HG03196 (cell line): Measurements from ENCODE around the gene FAM168A.

Source experiments
- ATAC-seq: cut with Tn5 transposase; IDR thresholded peaks from one replicate; pipeline ENCODE4 v1.9.1; 2021; ENCODE audit not compliant: unreplicated experiment

The FAM168A gene

GRCh38 chr11:73430326-73430725, 167.6 kb downstream of the FAM168A start:
- no peak for ATAC-seq

- ATAC-seq = no peak
These were observed 168.7 kb downstream of the FAM168A start for GRCh38 chr11:73429121-73429750.

- no peak for ATAC-seq
These were observed 169.2 kb downstream of the FAM168A start for GRCh38 chr11:73428699-73429098.

GRCh38 chr11:73428227-73428626, 169.7 kb downstream of the FAM168A start:
- no peak for ATAC-seq

GRCh38 chr11:73426219-73426850, 171.6 kb downstream of the FAM168A start:
- no peak for ATAC-seq

GRCh38 chr11:73425108-73425507, 172.8 kb downstream of the FAM168A start:
- no peak for ATAC-seq

GRCh38 chr11:73423506-73423905, 174.4 kb downstream of the FAM168A start:
- ATAC-seq = no peak

- ATAC-seq = no peak
These were observed 175.0 kb downstream of the FAM168A start for GRCh38 chr11:73422886-73423285.

- no peak for ATAC-seq
These were observed 177.8 kb downstream of the FAM168A start for GRCh38 chr11:73420136-73420535.

GRCh38 chr11:73416786-73417185, 181.1 kb downstream of the FAM168A start:
- ATAC-seq = no peak

GRCh38 chr11:73415854-73416615, 181.9 kb downstream of the FAM168A start:
- ATAC-seq = no peak

GRCh38 chr11:73414977-73415651, 182.8 kb downstream of the FAM168A start:
- no peak for ATAC-seq

- ATAC-seq = no peak
These were observed 184.7 kb downstream of the FAM168A start for GRCh38 chr11:73413256-73413655.

GRCh38 chr11:73412308-73412707, 185.6 kb downstream of the FAM168A start:
- ATAC-seq = no peak

- ATAC-seq = no peak
These were observed 186.9 kb downstream of the FAM168A start for GRCh38 chr11:73411031-73411430.

- ATAC-seq = no peak
These were observed 187.3 kb downstream of the FAM168A start for GRCh38 chr11:73410627-73411026.

GRCh38 chr11:73409431-73409830, 188.5 kb downstream of the FAM168A start:
- ATAC-seq = no peak

- no peak for ATAC-seq
These were observed 191.3 kb downstream of the FAM168A start for GRCh38 chr11:73406619-73407018.

GRCh38 chr11:73406131-73406530, 191.8 kb downstream of the FAM168A start:
- ATAC-seq = no peak

- no peak for ATAC-seq
These were observed 192.8 kb downstream of the FAM168A start for GRCh38 chr11:73405146-73405510.

GRCh38 chr11:73404506-73405145, 193.3 kb downstream of the FAM168A start:
- ATAC-seq = no peak
